Cardiac septum (tissue), 1 donor: ENCODE results near the gene CEP83. TPM values are rescaled to one million over a fixed set of nuclear protein-coding genes. Genes with fewer than 3 reads are reported as not detected.
"Not testable (repeated sequence)": the region's sequence is repeated elsewhere in the genome, so short reads cannot be mapped to it uniquely, and the experiment has no call there.

Source experiments
- DNase-seq: peaks from one replicate; pipeline ENCODE4 v3.0.0-alpha.2; 2020; ENCODE audit warnings: low spot score
- intact Hi-C: fragments of 100-400 bp; cut with DNase I; formaldehyde crosslinking; loops from one replicate; pipeline ENCODE4 v1.14.0; 2022
- total RNA-seq: library from RNA; stranded (reverse); fragmentation: NEBNext Ultra II Directional; extraction: Animal tissue kit (Norgen Biotek cat#: 25700); gene quantifications from one replicate; pipeline ENCODE4 v1.2.1, GENCODE V29; 2021
- donor health status: DM: no; HTN: no; CAD: no.

CEP83 gene
- total RNA-seq, 1 donor from 2014 or later = 11.7 TPM

GRCh38 chr12:94389482-94390129 is 70.1 kb downstream of the CEP83 start:
- DNase-seq, intact Hi-C loops: not testable (repeated sequence)

- no peak for DNase-seq
- intact Hi-C loops = no loop called here
These were observed 73.2 kb downstream of the CEP83 start for GRCh38 chr12:94386422-94386821.

GRCh38 chr12:94384030-94384429 is 75.6 kb downstream of the CEP83 start:
- DNase-seq = no peak
- intact Hi-C loops = no loop called here

- no peak for DNase-seq
- intact Hi-C loops = no loop called here
These were observed 79.2 kb downstream of the CEP83 start for GRCh38 chr12:94380507-94380906.

GRCh38 chr12:94379479-94380113 is 80.1 kb downstream of the CEP83 start:
- intact Hi-C loops = no loop called here
- no peak for DNase-seq

- intact Hi-C loops = no loop called here
- no peak for DNase-seq
These were observed 82.1 kb downstream of the CEP83 start for GRCh38 chr12:94377599-94377998.

DNA sequence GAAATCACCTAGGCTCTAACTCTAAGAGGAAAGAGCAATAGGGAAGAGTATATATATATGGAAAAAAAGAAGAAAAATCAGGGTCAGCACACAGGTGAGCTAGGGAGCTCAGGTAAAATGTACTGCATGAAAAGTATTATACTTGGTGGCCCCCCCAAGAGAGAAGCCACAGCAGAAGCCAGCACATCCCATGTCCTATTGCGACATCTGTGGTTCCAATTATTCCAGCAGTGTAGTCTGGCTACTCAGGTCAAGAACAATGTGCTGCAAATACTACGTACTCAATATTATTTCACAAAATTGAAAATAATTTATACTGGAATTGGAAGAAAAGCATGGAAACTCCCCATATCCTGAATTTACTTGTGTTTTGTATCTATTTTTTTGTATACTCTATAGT is 85.5 kb downstream of the CEP83 start:
- intact Hi-C loops = no loop called here
- DNase-seq = no peak

DNA sequence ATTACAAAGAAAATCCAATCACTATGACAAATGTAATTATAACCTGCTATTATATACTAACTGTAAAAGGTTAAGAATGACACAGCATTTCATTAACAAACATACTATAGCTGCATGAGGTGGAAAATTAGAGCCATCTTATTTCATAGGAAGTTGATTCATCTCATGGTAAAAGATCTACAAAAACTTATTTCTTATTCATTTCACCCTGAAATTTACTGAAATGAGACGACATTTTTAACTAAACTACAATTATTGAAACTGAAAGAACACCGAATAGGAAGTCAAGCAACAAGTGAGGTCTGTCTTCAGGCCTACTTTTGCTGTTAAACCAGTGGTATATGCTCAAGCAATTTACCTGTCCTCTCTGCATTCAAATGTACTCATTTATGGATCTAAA is 87.2 kb downstream of the CEP83 start:
- intact Hi-C loops = no loop called here
- no peak for DNase-seq

GRCh38 chr12:94362653-94363052 is 97.0 kb downstream of the CEP83 start:
- intact Hi-C loops = no loop called here
- no peak for DNase-seq

DNA sequence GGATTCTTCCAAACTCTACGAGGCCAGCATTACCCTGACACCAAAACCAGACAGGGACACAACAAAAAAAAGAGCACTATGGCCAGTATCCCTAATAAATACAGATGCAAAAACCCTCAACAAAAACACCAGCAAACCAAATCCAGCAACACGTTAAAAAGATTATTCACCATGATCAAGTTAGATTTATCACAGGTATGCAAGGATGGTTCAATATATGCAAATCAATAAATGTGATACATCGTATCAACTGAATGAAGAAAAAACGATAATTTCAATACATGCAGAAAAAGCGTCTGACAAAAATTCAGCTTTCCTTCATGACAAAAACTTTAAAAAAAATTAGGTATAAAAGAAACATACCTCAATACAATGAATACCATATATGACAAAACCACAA is 99.9 kb downstream of the CEP83 start:
- intact Hi-C loops = no loop called here
- no peak for DNase-seq

DNA sequence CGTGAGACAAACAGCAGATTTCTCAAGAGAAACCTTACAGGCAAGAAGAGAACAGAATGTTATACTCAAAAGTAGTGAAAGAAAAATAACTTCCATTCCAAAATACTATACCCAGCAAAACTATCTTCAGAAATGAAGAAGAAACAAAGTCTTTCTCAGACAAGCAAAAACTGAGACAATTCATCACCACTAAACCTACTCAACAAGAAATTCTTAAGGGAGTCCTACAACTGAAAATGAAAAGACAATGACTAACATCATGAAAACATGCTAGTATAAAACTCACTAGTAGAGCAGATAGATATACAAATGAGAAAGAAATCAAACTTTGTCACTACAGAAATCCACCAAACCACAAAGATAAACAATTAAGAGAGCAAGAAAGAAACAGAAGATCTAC is 106.5 kb downstream of the CEP83 start:
- no peak for DNase-seq
- intact Hi-C loops = no loop called here

GRCh38 chr12:94340573-94340972 is 119.1 kb downstream of the CEP83 start:
- intact Hi-C loops = no loop called here
- no peak for DNase-seq

DNA sequence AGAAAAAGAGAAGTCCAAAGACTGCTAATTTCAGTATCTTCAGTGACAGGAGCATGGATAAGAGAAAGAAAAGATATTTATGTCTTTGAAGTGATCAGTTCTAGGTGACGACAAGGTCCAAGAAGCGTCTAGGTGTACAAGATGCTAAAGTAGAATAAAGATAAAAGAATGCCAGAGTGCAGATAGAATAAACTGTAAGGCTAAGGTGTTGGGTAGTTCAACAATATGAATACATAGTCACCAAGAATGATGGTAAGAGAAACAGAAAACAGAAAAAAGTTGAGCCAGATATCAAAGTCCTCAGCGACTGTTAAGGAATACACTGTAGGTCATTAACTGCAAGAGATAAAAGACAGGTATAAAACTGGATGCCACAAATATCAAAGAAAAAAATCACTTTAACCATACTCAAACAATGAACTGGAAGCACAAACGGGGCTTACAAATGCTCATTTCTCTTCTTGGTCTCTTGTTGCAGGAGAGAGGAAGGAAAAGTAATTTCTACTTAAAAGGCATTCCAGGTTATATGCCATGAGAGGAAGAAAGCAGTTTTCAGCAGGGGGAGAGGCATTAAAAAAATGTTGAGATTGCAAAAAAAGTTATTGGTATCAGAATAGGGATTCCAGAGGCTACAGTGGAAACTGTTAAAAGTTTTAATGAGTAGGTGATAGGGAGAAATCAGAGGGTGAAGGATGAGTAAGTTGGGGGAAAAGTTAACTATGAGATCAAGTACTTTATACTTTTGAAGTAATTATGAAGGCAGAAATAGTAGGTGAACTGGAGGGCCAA is 121.5 kb downstream of the CEP83 start:
- no peak for DNase-seq
- intact Hi-C loops = no loop called here

- intact Hi-C loops = no loop called here
- no peak for DNase-seq
These were observed 123.3 kb downstream of the CEP83 start for GRCh38 chr12:94336211-94336925.

DNA sequence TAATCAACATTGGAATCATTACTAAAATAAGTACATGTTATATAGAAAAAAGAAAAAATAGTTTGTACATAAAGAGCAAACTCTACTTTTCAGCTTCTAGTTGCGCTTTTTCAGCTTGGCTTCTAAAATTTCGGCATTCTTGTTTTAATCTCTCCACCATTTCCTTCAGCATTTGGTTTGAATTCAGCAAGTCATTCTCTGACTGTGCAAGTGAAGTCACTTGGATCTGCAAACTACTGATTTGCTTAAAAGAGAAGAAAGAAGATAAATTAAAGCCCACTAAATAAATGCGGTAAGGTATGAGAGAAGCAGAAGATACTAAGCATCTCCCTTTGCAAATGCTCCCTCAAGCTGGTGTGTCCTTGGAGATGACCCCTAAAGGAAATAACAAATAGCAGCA is 126.3 kb downstream of the CEP83 start:
- intact Hi-C loops = no loop called here
- DNase-seq = no peak

- no peak for DNase-seq
- intact Hi-C loops = no loop called here
These were observed 130.3 kb downstream of the CEP83 start for GRCh38 chr12:94329366-94329765.

DNA sequence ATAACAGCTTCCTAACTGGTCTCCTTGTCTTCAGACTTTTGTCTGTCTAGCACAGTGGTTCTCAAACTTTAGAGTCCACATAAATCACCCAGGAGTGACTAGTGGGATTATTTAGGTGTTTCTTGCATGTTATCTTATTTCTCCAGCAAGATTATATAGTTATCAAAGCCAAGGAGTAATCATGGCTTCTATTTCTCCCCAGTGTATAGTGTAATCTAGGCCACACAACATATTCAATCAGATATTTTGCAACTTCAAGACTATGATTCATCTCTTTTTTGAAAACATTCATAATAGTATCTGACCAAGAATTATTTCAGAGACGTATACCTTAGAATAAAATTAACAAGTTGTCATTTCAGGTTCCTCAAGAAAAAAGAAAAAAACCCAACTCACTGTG is 131.9 kb downstream of the CEP83 start:
- DNase-seq = no peak
- intact Hi-C loops = no loop called here

GRCh38 chr12:94326727-94327126 is 132.9 kb downstream of the CEP83 start:
- intact Hi-C loops = no loop called here

GRCh38 chr12:94326234-94326633 is 133.4 kb downstream of the CEP83 start:
- DNase-seq = no peak
- intact Hi-C loops = no loop called here

More at GRCh38 chr12:94326727-94327126, 132.9 kb downstream of the CEP83 start:
- DNase-seq = no peak

DNA sequence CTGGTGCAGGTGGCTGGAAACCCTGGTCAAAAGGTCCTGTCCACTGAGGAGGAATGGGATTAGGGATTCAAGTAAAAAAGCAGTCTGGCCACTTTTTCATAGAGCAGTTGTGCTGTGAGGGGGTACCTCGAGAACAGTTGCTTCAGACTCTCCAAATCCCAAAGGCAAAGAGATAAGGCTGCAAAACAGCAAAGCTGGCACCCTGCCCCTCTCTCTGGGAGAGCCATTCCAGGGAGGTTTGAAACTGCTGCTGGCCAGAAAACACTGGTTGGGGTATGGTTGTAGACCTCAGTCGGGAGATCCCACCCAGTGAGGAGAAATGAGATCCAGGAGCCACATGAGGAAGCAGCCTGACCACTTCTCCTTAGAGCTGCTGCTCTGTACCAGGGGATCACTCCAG is 137.3 kb downstream of the CEP83 start:
- DNase-seq = no peak
- intact Hi-C loops = no loop called here
